GM19455 (cell line): ENCODE results near the gene ROBO1.

Experiments
- ATAC-seq: cut with Tn5 transposase; IDR thresholded peaks from one replicate; pipeline ENCODE4 v1.9.1; 2021; ENCODE audit not compliant: unreplicated experiment

The ROBO1 gene

DNA sequence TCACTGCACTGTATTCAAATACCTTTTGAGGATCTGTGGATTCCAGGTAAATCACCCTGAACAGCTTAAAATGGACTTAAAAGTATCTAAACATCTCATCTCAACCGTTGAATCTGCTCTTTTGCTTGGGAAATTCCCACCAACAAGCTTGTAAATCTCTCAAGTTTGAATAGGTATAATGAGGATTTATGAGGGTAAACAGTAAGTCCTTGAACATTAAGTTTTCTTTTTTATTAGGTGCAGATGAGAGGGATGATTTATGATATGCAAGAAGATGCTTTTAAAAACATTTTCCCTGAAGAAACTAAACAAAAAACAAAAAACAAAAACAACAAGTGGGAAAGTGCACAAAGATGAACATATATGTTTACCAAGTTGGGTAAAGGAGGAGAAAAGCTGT, 290.6 kb downstream of the ROBO1 start:
- no peak for ATAC-seq

DNA sequence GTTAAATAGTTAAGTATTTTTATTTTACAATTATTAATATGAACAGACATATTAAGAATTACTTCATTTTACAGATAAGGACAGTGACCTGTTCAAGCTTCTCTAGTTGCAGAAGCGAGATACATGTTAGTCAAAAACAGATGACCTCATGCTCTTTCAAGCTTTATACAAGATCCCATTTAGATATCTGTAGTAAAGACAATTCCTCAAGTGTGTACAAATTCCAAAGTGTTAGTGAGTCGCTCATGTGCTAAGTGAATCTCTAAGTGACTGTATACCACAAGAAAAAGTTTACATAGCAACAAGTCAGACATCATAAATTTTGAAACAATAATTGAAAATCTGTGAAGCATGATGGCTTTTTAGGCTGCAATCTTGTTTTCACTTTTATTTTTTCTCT, 293.8 kb downstream of the ROBO1 start:
- no peak for ATAC-seq

- no peak for ATAC-seq
Measured at GRCh38 chr3:79467721-79468120, 300.1 kb downstream of the ROBO1 start.

GRCh38 chr3:79461129-79461792, 306.5 kb downstream of the ROBO1 start:
- no peak for ATAC-seq

GRCh38 chr3:79453600-79453999, 314.2 kb downstream of the ROBO1 start:
- ATAC-seq, result no peak

- no peak for ATAC-seq
Measured at GRCh38 chr3:79436387-79436786, 331.4 kb downstream of the ROBO1 start.

DNA sequence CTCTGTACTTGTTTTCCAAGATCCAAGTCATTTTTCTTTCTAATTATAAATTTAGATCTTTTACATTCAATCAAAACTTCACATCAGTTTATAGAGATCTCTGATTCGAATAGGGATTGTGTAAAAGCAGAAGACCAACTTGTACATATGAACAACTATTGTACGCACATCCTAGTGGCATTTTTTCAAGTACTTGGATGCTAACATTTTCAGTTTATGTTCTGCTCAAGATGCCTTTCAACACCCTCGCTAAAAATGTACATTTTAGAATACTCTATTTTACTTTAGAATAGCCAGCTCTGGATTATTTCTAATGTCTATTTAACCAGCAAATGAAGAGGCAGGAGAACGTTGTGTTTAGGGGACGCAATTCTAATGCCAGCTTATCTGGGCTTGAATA, 340.7 kb downstream of the ROBO1 start:
- ATAC-seq, result no peak

- no peak for ATAC-seq
Measured at GRCh38 chr3:79424811-79425210, 343.0 kb downstream of the ROBO1 start.

GRCh38 chr3:79423417-79423816, 344.4 kb downstream of the ROBO1 start:
- no peak for ATAC-seq

DNA sequence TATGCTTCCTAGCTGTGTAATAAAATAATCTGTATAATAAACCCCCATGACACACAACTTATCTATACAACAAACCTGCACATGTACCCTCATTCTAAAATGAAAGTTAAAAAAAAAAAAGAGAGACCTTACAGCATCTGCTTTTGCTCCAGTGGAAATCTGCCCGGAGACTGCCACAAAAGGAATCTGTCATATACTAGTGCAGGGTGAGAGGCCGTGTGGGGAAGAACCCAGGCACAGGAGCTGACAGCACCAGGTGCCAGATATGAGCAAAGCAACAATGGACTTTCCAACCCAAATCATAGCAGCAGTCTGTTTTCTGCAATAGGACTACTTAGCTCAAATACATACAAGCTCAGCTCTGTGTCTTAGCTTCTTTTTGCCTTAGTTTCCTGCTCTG, 346.5 kb downstream of the ROBO1 start:
- no peak for ATAC-seq

GRCh38 chr3:79418855-79419621, 348.8 kb downstream of the ROBO1 start:
- ATAC-seq, result no peak

DNA sequence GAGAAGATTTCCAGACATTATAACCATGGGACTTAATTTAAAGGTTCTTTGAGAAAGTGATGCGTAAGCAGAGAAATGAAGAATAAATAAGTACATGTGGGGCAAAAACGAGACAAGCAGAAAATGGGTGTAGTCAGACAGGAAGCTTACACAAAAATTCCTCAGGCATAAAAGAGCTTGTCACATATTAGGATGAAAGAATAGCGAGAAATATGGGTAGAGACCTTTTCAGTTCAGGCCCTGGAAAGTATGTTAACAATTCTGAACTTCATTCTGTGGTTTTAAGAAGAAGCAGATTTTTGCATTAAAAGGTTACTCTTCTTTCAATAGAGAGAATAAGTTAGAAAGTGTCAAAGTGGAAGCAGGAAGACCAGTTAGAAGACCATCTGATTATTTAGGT, 352.4 kb downstream of the ROBO1 start:
- ATAC-seq, result no peak

DNA sequence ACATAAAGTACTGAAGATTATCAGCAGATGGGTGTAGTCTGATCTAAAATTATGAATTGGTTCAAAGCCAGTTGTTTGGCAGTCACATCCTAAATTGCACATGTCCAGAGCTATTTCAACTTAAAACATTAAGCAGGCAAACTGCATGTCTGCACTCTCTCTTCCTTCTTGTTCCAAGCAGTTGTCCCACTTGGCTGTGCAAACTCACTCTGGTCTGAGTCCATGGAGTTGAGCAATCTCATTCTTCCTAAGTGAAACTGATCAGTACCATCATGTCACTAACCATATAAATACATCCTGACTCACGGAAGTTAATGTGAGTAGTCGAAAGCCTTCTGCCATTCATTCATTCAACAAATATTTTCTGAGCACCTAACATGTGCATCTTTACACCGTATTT, 353.0 kb downstream of the ROBO1 start:
- ATAC-seq, result no peak

DNA sequence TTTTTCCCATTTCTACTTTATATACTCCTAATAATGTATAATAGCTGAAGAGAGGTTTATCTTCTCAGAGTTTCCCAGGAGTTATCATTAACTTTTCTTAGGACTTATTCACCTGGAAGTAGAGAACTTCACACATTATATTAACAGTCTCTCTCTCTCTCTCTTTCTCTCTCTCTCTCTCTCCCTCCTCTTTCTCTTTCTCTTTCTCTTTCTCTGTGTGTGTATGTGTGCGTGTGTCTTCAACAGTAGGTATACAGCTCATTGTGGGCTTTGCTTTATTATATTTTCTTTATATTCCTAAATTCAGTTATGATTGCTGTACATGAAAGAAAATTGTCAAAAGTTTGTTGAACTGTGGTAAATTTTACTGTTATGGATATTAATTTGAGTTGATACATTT, 353.8 kb downstream of the ROBO1 start:
- ATAC-seq, result no peak

DNA sequence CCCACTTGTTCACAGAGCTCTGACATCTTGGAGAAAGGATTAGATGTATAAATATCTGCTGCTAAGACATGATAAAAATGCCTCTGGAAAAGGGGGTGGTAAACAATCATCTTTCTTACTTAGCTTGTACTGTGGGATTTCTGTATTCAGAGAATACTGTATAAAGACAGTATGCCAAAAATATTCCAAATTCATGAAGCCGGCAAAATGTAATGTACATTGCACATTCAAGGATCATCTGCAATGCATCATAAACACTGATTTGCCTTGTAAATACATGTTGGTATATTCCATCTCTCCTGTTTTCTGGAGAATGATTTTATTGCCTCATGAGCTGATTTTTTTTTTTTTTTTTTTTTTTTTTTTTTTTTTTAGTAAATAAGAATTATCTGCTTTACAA, 355.3 kb downstream of the ROBO1 start:
- no peak for ATAC-seq

- no peak for ATAC-seq
Measured at GRCh38 chr3:79410617-79411016, 357.2 kb downstream of the ROBO1 start.

DNA sequence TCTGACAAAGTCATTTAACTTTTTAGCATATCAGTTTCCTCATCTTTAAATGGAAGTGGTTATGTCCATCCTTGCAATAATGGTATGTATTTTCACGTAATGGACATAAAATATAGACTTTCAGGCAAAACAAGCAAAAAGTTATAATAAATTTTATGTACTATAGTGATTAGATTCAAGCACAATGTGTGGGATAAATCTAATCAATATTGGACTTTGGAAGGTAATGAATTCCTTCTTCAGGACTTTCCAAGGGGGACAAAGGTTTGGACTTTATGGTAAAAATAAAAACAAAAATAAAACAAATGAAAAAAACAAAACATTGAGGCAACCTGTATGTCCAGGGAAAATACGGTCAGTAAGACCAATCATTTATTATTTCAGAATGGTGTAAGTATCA, 357.7 kb downstream of the ROBO1 start:
- ATAC-seq, result no peak

DNA sequence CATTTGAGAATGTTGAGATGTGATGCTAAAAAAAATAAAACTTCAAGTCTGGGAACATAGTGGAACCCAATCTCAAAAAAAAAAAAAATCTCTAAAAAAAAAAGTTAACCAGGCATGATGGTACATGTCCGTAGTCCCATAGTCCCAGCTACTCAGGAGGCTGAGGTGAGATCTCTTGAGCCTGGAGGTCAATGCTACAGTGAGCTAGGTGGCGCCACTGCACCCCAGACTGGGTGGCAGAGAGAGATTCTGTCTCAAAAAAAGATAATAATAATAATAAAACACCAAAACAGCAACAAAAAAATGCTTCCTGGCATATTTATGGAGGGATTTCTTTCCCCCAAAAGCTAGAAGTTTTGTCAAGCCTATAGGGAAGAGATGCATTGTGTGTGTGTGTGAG, 361.6 kb downstream of the ROBO1 start:
- no peak for ATAC-seq

- ATAC-seq, result no peak
Measured at GRCh38 chr3:79405183-79405582, 362.6 kb downstream of the ROBO1 start.

DNA sequence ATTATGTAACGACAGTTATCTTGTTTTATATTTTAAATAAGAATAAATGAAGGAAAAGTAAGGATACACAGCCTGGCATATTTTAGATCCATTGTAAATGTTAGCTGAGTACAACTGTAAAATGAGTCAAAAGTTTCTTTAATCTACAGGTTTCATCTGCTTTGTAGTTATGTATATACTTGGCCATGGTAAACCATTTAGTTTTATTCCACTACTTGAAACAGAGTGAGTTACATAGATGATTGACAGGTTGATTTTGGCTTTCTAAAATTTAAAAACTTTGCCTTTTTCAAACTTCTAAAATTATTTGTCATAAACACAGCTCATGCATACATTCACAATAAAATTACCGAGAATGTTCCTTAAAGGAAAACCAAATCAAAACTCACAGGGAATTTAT, 371.2 kb downstream of the ROBO1 start:
- no peak for ATAC-seq

DNA sequence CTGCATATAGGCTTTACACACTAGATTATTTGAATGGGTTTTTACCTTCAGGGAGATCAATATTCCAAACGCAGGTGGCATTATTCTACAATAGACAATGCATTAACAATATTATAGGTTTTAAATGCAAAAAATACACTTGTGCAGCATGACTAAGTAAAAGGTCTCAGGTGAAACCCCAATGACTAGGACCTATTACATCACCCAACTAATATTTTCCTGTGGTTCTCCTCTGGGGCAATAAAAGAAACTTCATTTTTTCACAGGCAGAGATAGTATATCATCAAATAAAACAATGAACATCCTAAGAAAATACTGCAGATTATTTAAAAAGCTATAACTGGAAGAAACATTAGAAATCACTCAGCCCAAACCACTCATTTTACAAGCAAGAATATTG, 375.3 kb downstream of the ROBO1 start:
- no peak for ATAC-seq

DNA sequence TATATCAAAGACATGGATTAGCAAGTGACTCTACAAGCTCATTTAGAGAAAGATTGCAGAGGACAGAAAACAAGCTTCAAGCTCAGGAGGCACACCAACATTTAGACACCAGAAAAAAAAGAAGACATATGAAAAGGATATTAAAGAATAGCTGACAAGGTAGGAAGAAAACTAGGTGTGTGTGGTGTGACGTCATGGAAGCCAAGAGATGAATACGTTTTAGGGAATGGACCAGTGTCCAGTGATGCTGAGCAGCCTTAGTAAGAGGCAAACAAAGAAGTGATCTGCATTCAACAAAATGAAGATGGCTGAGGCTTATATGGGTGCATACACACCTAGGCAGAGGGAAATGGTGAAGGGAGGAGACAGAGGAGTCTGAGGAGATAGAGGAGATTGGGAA, 377.4 kb downstream of the ROBO1 start:
- no peak for ATAC-seq

DNA sequence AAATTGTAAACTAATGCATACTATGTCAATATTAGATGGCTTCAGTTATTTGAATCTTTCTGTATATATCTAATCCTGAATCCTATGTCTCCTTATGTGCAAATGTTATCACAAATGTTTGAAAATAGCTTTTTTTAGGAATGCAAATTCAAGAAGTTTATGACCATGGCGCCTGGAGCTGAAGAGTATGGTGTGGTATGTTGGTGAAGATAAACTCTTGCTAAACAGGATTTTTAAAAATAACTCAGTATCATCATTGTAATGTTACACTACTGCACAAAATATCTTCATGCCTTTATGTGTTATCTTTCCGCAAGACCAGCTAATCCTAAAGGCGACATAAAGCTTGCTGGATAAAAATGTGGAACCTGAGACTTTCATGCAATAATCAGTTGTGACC, 382.6 kb downstream of the ROBO1 start:
- no peak for ATAC-seq
